K562 (cell line): Measurements from ENCODE around the gene PTPRR.

Experiments used
- CEBPB ChIP-seq: fragments of 450-650 bp; IDR thresholded peaks from 2 replicates; pipeline ENCODE4 v1.6.1; 2016; ENCODE audit warnings: missing genetic modification characterization, missing compliant biosample characterization
- DEAF1 ChIP-seq: fragments of 450-650 bp; formaldehyde crosslinking; IDR thresholded peaks from 2 replicates; pipeline ENCODE4 v1.4.0; 2020; ENCODE audit warnings: mild to moderate bottlenecking, moderate library complexity
- IRF1 ChIP-seq: sonication (generic); formaldehyde crosslinking; IDR thresholded peaks from 2 replicates; pipeline ENCODE4 v1.8.0; 2022; ENCODE audit warnings: missing genetic modification reagents, mild to moderate bottlenecking, borderline replicate concordance
- MLLT1 ChIP-seq, 2 experiments: fragments of 450-650 bp; IDR thresholded peaks; 2 replicates each; pipeline ENCODE4 v1.6.1; 2016
- RBBP5 ChIP-seq: fragments of 200-600 bp; sonication (generic); IDR thresholded peaks from 2 replicates; pipeline ENCODE4 v1.6.1; 2012; ENCODE audit warnings: borderline replicate concordance, mild to moderate bottlenecking, low read length, control low read depth, inconsistent platforms; ENCODE audit not compliant: insufficient read depth, poor library complexity, severe bottlenecking
- THRA ChIP-seq: fragments of 450-650 bp; IDR thresholded peaks from 2 replicates; pipeline ENCODE4 v1.6.1; 2017; ENCODE audit warnings: mild to moderate bottlenecking, moderate library complexity
- YY1 ChIP-seq, 3 experiments: IDR thresholded peaks; 2 replicates each; pipeline ENCODE4 v1.6.1; 2011; ENCODE audit warnings: low read length in 2 of 3, mild to moderate bottlenecking in 2 of 3, moderate library complexity in 2 of 3, borderline replicate concordance in 1 of 3, control low read depth in 1 of 3, low read depth in 1 of 3; ENCODE audit not compliant: insufficient read depth in 3 of 3, insufficient replicate concordance in 2 of 3, control insufficient read depth in 1 of 3, insufficient read length in 1 of 3; ENCODE audit errors: extremely low read depth in 1 of 3
- ZNF121 ChIP-seq: sonication (generic); formaldehyde crosslinking; conservative IDR thresholded peaks from 2 replicates; pipeline ENCODE4 v1.8.0; 2022; ENCODE audit warnings: missing genetic modification reagents
- ZNF274 ChIP-seq: IDR thresholded peaks from 2 replicates; pipeline ENCODE4 v1.6.1; 2011; ENCODE audit warnings: low read depth, mild to moderate bottlenecking, low read length, moderate library complexity, borderline replicate concordance
- TF ChIP-seq, protein P1 (sequence below): sonication (generic); formaldehyde crosslinking; IDR thresholded peaks from 2 replicates; pipeline ENCODE4 v1.8.1; 2023; ENCODE audit warnings: mild to moderate bottlenecking, missing genetic modification reagents

- TF ChIP-seq IRF1 (CRISPR knock-in tag) (no peak), DEAF1 (CRISPR knock-in tag) (no peak), CEBPB (no peak), RBBP5 (no peak), YY1 (IDR thresholded peaks at IDR 0.05; ENCODE audit: borderline replicate concordance in 1 of 3, control insufficient read depth in 1 of 3, extremely low read depth in 1 of 3, insufficient read depth in 3 of 3, insufficient read length in 1 of 3, insufficient replicate concordance in 2 of 3, low read depth in 1 of 3, low read length in 2 of 3) (no peak), THRA (no peak), ZNF274 (no peak), MLLT1 (IDR thresholded peaks at IDR 0.05) (no peak), ZNF121 (no peak)
- TF ChIP-seq, protein P1, sequence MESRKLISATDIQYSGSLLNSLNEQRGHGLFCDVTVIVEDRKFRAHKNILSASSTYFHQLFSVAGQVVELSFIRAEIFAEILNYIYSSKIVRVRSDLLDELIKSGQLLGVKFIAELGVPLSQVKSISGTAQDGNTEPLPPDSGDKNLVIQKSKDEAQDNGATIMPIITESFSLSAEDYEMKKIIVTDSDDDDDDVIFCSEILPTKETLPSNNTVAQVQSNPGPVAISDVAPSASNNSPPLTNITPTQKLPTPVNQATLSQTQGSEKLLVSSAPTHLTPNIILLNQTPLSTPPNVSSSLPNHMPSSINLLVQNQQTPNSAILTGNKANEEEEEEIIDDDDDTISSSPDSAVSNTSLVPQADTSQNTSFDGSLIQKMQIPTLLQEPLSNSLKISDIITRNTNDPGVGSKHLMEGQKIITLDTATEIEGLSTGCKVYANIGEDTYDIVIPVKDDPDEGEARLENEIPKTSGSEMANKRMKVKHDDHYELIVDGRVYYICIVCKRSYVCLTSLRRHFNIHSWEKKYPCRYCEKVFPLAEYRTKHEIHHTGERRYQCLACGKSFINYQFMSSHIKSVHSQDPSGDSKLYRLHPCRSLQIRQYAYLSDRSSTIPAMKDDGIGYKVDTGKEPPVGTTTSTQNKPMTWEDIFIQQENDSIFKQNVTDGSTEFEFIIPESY (CRISPR knock-in tag): no peak
Measured at GRCh38 chr12:70721216-70721615, 199.3 kb downstream of the PTPRR start.
